Measurements from ENCODE around the gene C16orf82. TPM values are rescaled to one million over a fixed set of nuclear protein-coding genes. Genes with fewer than 3 reads are reported as not detected.

The C16orf82 gene
- total and polyA plus RNA-seq, 9 of the 15 experiments (the other 6 are each of a cell fraction or from before 2014, with no cell fraction given): not detected

GRCh38 chr16:27048316-27048715, 18.4 kb upstream of the C16orf82 start (continued):
- TF ChIP-seq ZNF395 (CRISPR knock-in tag; IDR thresholded peaks at IDR 0.05) (no peak), HES1 (IDR thresholded peaks at IDR 0.05; ENCODE audit: low read depth) (no peak), PHF21A (IDR thresholded peaks at IDR 0.05; ENCODE audit: borderline replicate concordance, low read depth) (no peak), BRCA1 (IDR thresholded peaks at IDR 0.05) (no peak), BRCA1 (CRISPR knock-in tag; IDR thresholded peaks at IDR 0.05) (no peak), PPARD (CRISPR knock-in tag; IDR thresholded peaks at IDR 0.05) (no peak), POLR2AphosphoS2 (IDR thresholded peaks at IDR 0.05; ENCODE audit: low read length) (no peak), ZNF12 (CRISPR knock-in tag; IDR thresholded peaks at IDR 0.05) (no peak), SP1 (CRISPR knock-in tag; IDR thresholded peaks at IDR 0.05) (no peak), EP400 (IDR thresholded peaks at IDR 0.05) (no peak), THRB (CRISPR knock-in tag; conservative IDR thresholded peaks at IDR 0.05) (no peak), EP300 (IDR thresholded peaks at IDR 0.05; ENCODE audit: low read length) (no peak), ZBTB1 (CRISPR knock-in tag; IDR thresholded peaks at IDR 0.05; ENCODE audit: borderline replicate concordance, low read depth) (no peak), DLX4 (CRISPR knock-in tag; IDR thresholded peaks at IDR 0.05) (no peak), FUS (optimal IDR thresholded peaks at IDR 0.05; ENCODE audit: low read depth, low read length) (no peak), RBM14 (IDR thresholded peaks at IDR 0.05; ENCODE audit: borderline replicate concordance, insufficient read depth, low read depth, low read length) (no peak), RAD51 (IDR thresholded peaks at IDR 0.05; ENCODE audit: borderline replicate concordance, low read depth) (no peak), KLF1 (tag; IDR thresholded peaks at IDR 0.05) (no peak), MTA3 (IDR thresholded peaks at IDR 0.05; ENCODE audit: borderline replicate concordance) (no peak), MYC (IDR thresholded peaks at IDR 0.05; ENCODE audit: low read depth, low read length) (no peak), MYC (CRISPR knock-in tag; IDR thresholded peaks at IDR 0.05; ENCODE audit: borderline replicate concordance, low read depth) (no peak), TBP (optimal IDR thresholded peaks at IDR 0.05; ENCODE audit: low read depth, low read length) (no peak), ATF3 (IDR thresholded peaks at IDR 0.05) (peak; percentile 91), ATF3 (CRISPR knock-in tag; conservative IDR thresholded peaks at IDR 0.05) (no peak)
